Ishikawa (cell line): Measurements from ENCODE around the gene ZMYND8.

Experiments used
- CEBPB ChIP-seq: IDR thresholded peaks from 2 replicates; pipeline ENCODE4 v1.6.1; 2012
- CREB1 ChIP-seq: IDR thresholded peaks from 2 replicates; pipeline ENCODE4 v1.6.1; 2012; ENCODE audit warnings: low read depth
- EGR1 ChIP-seq: IDR thresholded peaks from 2 replicates; pipeline ENCODE4 v1.6.1; 2012
- EP300 ChIP-seq: IDR thresholded peaks from 2 replicates; pipeline ENCODE4 v1.6.1; 2012; ENCODE audit warnings: borderline replicate concordance
- FOXM1 ChIP-seq: IDR thresholded peaks from 2 replicates; pipeline ENCODE4 v1.6.1; 2012; ENCODE audit warnings: low read depth, borderline replicate concordance
- MAX ChIP-seq: IDR thresholded peaks from 2 replicates; pipeline ENCODE4 v1.6.1; 2012
- NFIC ChIP-seq: IDR thresholded peaks from 2 replicates; pipeline ENCODE4 v1.6.1; 2012
- RAD21 ChIP-seq: IDR thresholded peaks from 2 replicates; pipeline ENCODE4 v1.6.1; 2012; ENCODE audit warnings: low read depth
- REST ChIP-seq: IDR thresholded peaks from 2 replicates; pipeline ENCODE4 v1.6.1; 2012; ENCODE audit warnings: low read depth, mild to moderate bottlenecking
- TAF1 ChIP-seq: IDR thresholded peaks from 2 replicates; pipeline ENCODE4 v1.6.1; 2012; ENCODE audit warnings: low read depth, mild to moderate bottlenecking
- TCF12 ChIP-seq: IDR thresholded peaks from 2 replicates; pipeline ENCODE4 v1.6.1; 2012; ENCODE audit warnings: low read depth
- TEAD4 ChIP-seq: IDR thresholded peaks from 2 replicates; pipeline ENCODE4 v1.6.1; 2012
- USF1 ChIP-seq: IDR thresholded peaks from 2 replicates; pipeline ENCODE4 v1.6.1; 2012
- YY1 ChIP-seq: IDR thresholded peaks from 2 replicates; pipeline ENCODE4 v1.6.1; 2012; ENCODE audit warnings: low read depth
- ZBTB7A ChIP-seq: IDR thresholded peaks from 2 replicates; pipeline ENCODE4 v1.6.1; 2012; ENCODE audit warnings: low read depth

ZMYND8 gene

GRCh38 chr20:47382746-47383415 is 26.4 kb upstream of the ZMYND8 start:
- TF ChIP-seq REST (no peak), USF1 (no peak), NFIC (no peak)

GRCh38 chr20:47380481-47380880 is 24.0 kb upstream of the ZMYND8 start:
- no peak for TF ChIP-seq USF1
- TF ChIP-seq FOXM1: no peak
- no peak for TF ChIP-seq YY1
- no peak for TF ChIP-seq TEAD4
- no peak for TF ChIP-seq NFIC
- no peak for TF ChIP-seq EP300
- no peak for TF ChIP-seq RAD21
- no peak for TF ChIP-seq TCF12
- TF ChIP-seq CREB1: no peak
- no peak for TF ChIP-seq TAF1
- no peak for TF ChIP-seq CEBPB
- TF ChIP-seq ZBTB7A: no peak
- no peak for TF ChIP-seq EGR1
- TF ChIP-seq REST: no peak
- no peak for TF ChIP-seq MAX

- TF ChIP-seq CREB1: no peak
- no peak for TF ChIP-seq RAD21
- TF ChIP-seq EP300: no peak
- no peak for TF ChIP-seq TAF1
- no peak for TF ChIP-seq TEAD4
- TF ChIP-seq USF1: no peak
- no peak for TF ChIP-seq EGR1
- no peak for TF ChIP-seq FOXM1
- no peak for TF ChIP-seq ZBTB7A
- no peak for TF ChIP-seq YY1
- TF ChIP-seq MAX: no peak
- TF ChIP-seq REST: no peak
- TF ChIP-seq CEBPB: no peak
- no peak for TF ChIP-seq TCF12
- TF ChIP-seq NFIC: no peak
Measured at GRCh38 chr20:47379433-47380150, 23.1 kb upstream of the ZMYND8 start.

GRCh38 chr20:47377122-47377722 is 20.7 kb upstream of the ZMYND8 start:
- TF ChIP-seq CREB1 (no peak), YY1 (no peak), EP300 (no peak), RAD21 (no peak), CEBPB (no peak), FOXM1 (no peak), EGR1 (no peak), MAX (no peak), TCF12 (no peak), NFIC (no peak), TEAD4 (no peak), REST (no peak), TAF1 (no peak), USF1 (no peak), ZBTB7A (no peak)
